HL-60/S4 treated with retinoic acid at 250 ng/mL for 4 days and 3 days (cell line): ENCODE data around the gene SORCS1.

ENCODE experiments used
- in situ Hi-C: fragments of 300-500 bp; cut with MboI; formaldehyde crosslinking; loops from 2 replicates; pipeline ENCODE4 v1.7.0; 2022; ENCODE audit warnings: low sequenced_read_pairs

Gene SORCS1

GRCh38 chr10:106765241-106765754, 399.2 kb downstream of the SORCS1 start:
- in situ Hi-C loops = no loop called here

- in situ Hi-C loops = no loop called here
Measured at GRCh38 chr10:106764360-106764759, 400.1 kb downstream of the SORCS1 start.

GRCh38 chr10:106761906-106762305, 402.6 kb downstream of the SORCS1 start:
- in situ Hi-C loops = no loop called here

- in situ Hi-C loops = no loop called here
Measured at GRCh38 chr10:106757521-106757920, 407.0 kb downstream of the SORCS1 start.

- in situ Hi-C loops = no loop called here
Measured at GRCh38 chr10:106751091-106751490, 413.4 kb downstream of the SORCS1 start.

GRCh38 chr10:106746868-106747267, 417.6 kb downstream of the SORCS1 start:
- in situ Hi-C loops = no loop called here

- in situ Hi-C loops = no loop called here
Measured at GRCh38 chr10:106741006-106741530, 423.4 kb downstream of the SORCS1 start.

- in situ Hi-C loops = no loop called here
Measured at GRCh38 chr10:106740071-106740470, 424.4 kb downstream of the SORCS1 start.

GRCh38 chr10:106734220-106734619, 430.3 kb downstream of the SORCS1 start:
- in situ Hi-C loops = no loop called here

GRCh38 chr10:106728232-106728631, 436.3 kb downstream of the SORCS1 start:
- in situ Hi-C loops = no loop called here

GRCh38 chr10:106727170-106727569, 437.3 kb downstream of the SORCS1 start:
- in situ Hi-C loops = no loop called here

GRCh38 chr10:106722524-106722923, 442.0 kb downstream of the SORCS1 start:
- in situ Hi-C loops = loop anchor here (25.0 kb wide), 1 partner anchor 1090 kb away; no protein-coding TSS in a partner anchor

GRCh38 chr10:106720683-106721082, 443.8 kb downstream of the SORCS1 start:
- in situ Hi-C loops = loop anchor here (25.0 kb wide), 1 partner anchor 1092 kb away; no protein-coding TSS in a partner anchor

GRCh38 chr10:106716381-106716780, 448.1 kb downstream of the SORCS1 start:
- in situ Hi-C loops = loop anchor here (25.0 kb wide), 1 partner anchor 1096 kb away; no protein-coding TSS in a partner anchor

- in situ Hi-C loops = loop anchor here (25.0 kb wide), 1 partner anchor 1097 kb away; no protein-coding TSS in a partner anchor
Measured at GRCh38 chr10:106714734-106715555, 449.6 kb downstream of the SORCS1 start.

GRCh38 chr10:106713846-106714245, 450.7 kb downstream of the SORCS1 start:
- in situ Hi-C loops = loop anchor here (25.0 kb wide), 1 partner anchor 1098 kb away; no protein-coding TSS in a partner anchor

GRCh38 chr10:106712988-106713387, 451.5 kb downstream of the SORCS1 start:
- in situ Hi-C loops = loop anchor here (25.0 kb wide), 1 partner anchor 1099 kb away; no protein-coding TSS in a partner anchor

- in situ Hi-C loops = loop anchor here (25.0 kb wide), 1 partner anchor 1101 kb away; no protein-coding TSS in a partner anchor
Measured at GRCh38 chr10:106711313-106711906, 453.1 kb downstream of the SORCS1 start.

GRCh38 chr10:106708506-106708905, 456.0 kb downstream of the SORCS1 start:
- in situ Hi-C loops = loop anchor here (25.0 kb wide), 1 partner anchor 1104 kb away; no protein-coding TSS in a partner anchor

- in situ Hi-C loops = loop anchor here (25.0 kb wide), 1 partner anchor 1105 kb away; no protein-coding TSS in a partner anchor
Measured at GRCh38 chr10:106707657-106708056, 456.8 kb downstream of the SORCS1 start.

GRCh38 chr10:106706127-106706526, 458.4 kb downstream of the SORCS1 start:
- in situ Hi-C loops = loop anchor here (25.0 kb wide), 1 partner anchor 1106 kb away; no protein-coding TSS in a partner anchor
